Hematopoietic multipotent progenitor cell treated with erythropoietin and hydrocortisone succinate and interleukin-3 and kit ligand, for 15 days (in vitro differentiated cells): ENCODE results near the gene NDUFA3.

Source experiments
- DNase-seq: peaks from one replicate; pipeline ENCODE4 v3.0.0-alpha.2; 2015; ENCODE audit warnings: low spot score

NDUFA3 gene

GRCh38 chr19:54107876-54108490 is 5.3 kb downstream of the NDUFA3 start:
- DNase-seq = no peak

DNA sequence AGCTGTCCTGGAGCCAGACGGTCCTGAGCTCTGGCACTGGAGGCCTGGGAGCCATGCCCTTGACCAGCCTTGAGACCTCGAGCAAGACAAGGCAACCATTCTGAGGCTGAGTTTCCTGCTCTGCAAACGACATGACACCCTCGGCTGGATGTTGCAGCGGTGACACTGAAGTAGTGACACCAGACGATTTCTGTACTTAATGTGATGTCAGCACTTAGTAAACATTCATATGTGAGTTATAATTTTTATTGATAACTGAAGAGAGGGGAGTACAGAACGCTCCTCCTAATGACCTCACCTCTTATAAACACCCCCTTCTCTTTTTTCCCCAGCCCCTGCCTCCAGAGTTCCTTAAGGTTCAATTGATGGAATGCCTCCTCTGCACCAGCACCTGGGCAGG is 5.8 kb downstream of the NDUFA3 start:
- no peak for DNase-seq

DNA sequence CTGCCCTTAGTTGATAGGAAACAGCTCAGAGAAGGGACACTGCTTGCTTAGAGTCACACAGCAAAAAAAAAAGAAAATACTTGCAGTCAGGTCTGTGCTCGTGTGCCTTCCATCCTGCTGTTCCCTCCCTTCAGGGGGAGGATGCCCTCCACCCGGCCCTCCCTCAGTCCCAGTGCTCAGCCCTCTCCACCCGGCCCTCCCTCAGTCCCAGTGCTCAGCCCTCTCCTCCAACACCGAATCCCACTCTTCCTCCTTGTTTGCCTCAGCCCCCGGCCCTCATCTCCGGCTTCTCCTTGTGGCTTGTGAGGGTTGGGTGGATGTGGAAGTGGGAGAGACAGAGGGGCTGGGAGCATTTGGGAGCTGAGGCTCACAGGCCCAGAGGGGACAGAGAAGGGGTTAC is 7.0 kb downstream of the NDUFA3 start:
- no peak for DNase-seq

GRCh38 chr19:54114340-54115108 is 11.9 kb downstream of the NDUFA3 start:
- DNase-seq = no peak

DNA sequence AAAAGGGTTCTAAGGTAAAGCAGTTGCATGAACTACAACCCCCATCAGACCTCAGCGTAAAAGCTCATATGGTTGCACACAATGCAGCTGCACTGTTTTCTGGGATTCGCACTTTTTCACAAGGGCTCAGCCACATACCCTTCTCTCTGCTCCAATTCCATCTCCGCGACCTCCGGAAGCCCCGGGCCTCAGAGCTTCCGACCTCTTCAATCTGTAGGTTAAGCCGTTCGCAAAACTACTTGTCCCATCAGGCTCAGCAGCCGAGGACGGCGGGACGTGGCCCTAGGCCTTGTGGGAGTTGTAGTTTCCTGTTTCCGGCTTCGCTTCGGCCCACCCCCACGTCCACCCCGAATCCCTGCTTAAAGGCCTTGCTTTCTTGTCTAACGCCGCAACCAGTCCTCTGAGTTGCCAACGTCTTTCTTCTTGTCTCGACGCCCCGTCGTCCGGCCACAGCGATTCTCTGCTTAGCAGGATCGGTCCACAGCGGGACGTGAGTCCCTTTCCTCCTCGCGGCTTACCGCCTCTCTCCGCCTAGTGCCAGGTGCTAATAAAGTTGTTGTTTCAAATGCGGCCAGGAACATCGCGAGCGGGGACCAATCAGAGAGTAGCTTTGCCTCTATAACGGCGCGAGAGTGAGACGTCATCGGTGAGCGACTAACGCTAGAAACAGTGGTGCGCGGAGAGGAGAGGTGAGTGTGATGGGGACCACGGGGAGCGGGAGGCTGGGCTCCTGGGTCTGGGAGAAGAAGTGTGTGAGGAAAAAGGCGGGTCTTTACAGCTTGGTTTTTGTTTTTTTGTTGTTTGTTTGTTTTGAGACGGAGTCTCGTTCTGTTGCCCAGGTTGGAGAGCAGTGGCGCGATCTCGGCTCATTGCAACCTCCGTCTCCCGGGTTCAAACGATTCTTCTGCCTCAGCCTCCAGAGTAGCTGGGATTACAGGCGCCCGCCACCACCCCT is 12.7 kb downstream of the NDUFA3 start, which contains the start of the genes PRPF31 and TFPT:
Gene PRPF31, plus strand, starts transcription at position 646 of the 955 bp plus-strand sequence. CDS start 2,525 bp downstream, outside the sequence.
Gene TFPT, minus strand, starts transcription at position 549 of the 955 bp plus-strand sequence. Its CDS starts 388 bp downstream, at position 161.
- DNase-seq = peak; percentile 99

- no peak for DNase-seq
Measured at GRCh38 chr19:54121259-54121658, 18.6 kb downstream of the NDUFA3 start.

DNA sequence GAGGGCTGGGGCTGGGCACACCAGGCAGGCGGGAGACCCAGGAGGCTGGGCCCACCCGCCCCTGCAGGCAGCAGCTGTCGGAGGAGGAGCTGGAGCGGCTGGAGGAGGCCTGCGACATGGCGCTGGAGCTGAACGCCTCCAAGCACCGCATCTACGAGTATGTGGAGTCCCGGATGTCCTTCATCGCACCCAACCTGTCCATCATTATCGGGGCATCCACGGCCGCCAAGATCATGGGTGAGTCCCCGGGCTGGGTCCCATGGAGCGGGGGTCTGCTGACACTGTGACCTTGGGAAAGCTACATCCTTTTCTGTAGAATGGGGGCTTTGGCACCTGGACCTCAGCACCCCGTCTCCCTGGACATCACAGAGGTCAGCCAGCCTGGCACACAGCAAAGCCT is 21.0 kb downstream of the NDUFA3 start:
- no peak for DNase-seq

DNA sequence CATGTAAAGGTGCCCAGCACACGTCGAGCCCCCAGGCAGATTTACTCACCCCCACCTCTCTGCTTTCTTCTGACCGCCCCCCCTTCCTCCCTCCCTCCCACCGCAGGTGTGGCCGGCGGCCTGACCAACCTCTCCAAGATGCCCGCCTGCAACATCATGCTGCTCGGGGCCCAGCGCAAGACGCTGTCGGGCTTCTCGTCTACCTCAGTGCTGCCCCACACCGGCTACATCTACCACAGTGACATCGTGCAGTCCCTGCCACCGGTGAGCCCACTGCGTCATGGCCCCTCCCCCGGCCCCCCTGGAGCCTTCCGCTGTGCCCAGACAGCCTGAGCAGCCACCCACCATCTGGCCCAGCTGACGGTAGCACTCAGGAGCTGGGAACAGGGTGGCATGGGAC is 21.7 kb downstream of the NDUFA3 start:
- no peak for DNase-seq

- DNase-seq = no peak
Measured at GRCh38 chr19:54125713-54126112, 23.1 kb downstream of the NDUFA3 start.

GRCh38 chr19:54127688-54128440 is 25.2 kb downstream of the NDUFA3 start:
- no peak for DNase-seq

GRCh38 chr19:54128441-54128725 is 25.7 kb downstream of the NDUFA3 start:
- no peak for DNase-seq

GRCh38 chr19:54128796-54129616 is 26.4 kb downstream of the NDUFA3 start:
- DNase-seq = no peak

DNA sequence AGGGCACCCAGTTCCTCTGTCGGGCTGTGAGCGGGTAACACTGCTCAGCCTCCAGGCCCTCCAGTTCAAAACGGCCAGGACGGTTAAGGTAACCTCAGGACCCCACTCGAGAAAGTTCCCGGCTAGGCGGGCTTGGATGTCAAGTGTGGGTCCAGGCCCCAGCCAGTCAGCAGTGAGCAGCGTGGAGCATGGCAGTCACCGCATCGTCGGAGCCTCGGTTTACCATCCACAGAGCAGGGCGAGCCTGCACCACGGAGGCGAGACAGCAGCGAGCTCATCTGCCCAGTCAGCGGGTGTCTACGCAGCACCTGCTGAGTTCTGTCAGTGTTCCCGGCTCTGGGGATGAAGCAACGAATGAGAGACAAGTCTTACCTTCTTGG is 27.0 kb downstream of the NDUFA3 start:
- DNase-seq = no peak

- peak; percentile 14 for DNase-seq
Measured at GRCh38 chr19:54133312-54133956, 30.8 kb downstream of the NDUFA3 start.

- no peak for DNase-seq
Measured at GRCh38 chr19:54133957-54134590, 31.4 kb downstream of the NDUFA3 start.

DNA sequence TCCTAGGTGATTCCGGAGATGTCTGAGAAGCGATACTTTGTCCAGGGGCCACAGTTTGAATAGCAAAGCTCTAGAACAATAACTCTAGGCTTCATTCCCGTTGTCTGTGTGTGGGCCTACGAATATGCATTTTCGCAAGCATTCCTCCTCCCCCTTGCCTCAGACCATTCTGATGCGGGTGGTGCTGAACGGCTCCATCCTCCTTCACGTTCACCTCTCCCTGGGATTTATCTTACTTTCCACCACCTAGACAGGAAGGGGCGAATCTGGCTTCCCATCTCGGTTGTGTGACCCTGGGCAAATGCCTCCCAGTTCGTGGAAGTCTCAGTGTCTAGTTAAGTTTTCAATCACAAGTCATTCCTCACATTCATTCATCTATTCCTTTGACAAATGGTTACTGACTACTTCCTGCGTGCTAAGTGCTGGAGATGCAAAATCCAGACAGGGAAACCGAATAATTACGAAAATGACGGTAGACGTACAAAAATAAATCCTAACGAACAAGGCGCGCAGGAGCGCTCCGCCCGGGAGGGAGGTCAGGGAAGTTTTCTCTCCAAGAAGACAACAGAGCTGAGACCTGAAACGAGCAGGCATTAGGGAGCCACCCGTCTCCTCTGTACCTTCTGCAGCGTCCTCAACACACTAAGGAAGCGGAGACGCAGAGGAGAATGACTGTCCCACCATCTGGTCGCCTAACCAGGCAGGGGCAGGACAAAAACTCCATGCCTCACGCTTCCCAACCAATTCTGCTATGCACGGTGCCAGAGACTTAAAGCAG is 33.6 kb downstream of the NDUFA3 start:
- DNase-seq = no peak

GRCh38 chr19:54136864-54137698 is 34.4 kb downstream of the NDUFA3 start:
- DNase-seq = peak; percentile 100
